HG03159 (cell line): ENCODE measurements around the gene NRXN3.

Experiments used
- ATAC-seq: cut with Tn5 transposase; IDR thresholded peaks from one replicate; pipeline ENCODE4 v1.9.1; 2021; ENCODE audit warnings: mild to moderate bottlenecking, moderate library complexity; ENCODE audit not compliant: unreplicated experiment

The NRXN3 gene

GRCh38 chr14:79583738-79584408 is 1413.7 kb downstream of the NRXN3 start:
- no peak for ATAC-seq

- no peak for ATAC-seq
Observed at GRCh38 chr14:79584679-79585078, 1414.5 kb downstream of the NRXN3 start.

- no peak for ATAC-seq
Observed at GRCh38 chr14:79585845-79586244, 1415.7 kb downstream of the NRXN3 start.

GRCh38 chr14:79586416-79586815 is 1416.2 kb downstream of the NRXN3 start:
- no peak for ATAC-seq

GRCh38 chr14:79586989-79587598 is 1416.9 kb downstream of the NRXN3 start:
- ATAC-seq: no peak

GRCh38 chr14:79587875-79588274 is 1417.7 kb downstream of the NRXN3 start:
- no peak for ATAC-seq

- no peak for ATAC-seq
Observed at GRCh38 chr14:79588398-79588797, 1418.2 kb downstream of the NRXN3 start.

- no peak for ATAC-seq
Observed at GRCh38 chr14:79596551-79596950, 1426.4 kb downstream of the NRXN3 start.

GRCh38 chr14:79597566-79597965 is 1427.4 kb downstream of the NRXN3 start:
- ATAC-seq: no peak

- no peak for ATAC-seq
Observed at GRCh38 chr14:79598339-79598738, 1428.2 kb downstream of the NRXN3 start.

- ATAC-seq: no peak
Observed at GRCh38 chr14:79599239-79599638, 1429.1 kb downstream of the NRXN3 start.

- no peak for ATAC-seq
Observed at GRCh38 chr14:79600406-79600805, 1430.2 kb downstream of the NRXN3 start.

- ATAC-seq: no peak
Observed at GRCh38 chr14:79601579-79601978, 1431.4 kb downstream of the NRXN3 start.

- no peak for ATAC-seq
Observed at GRCh38 chr14:79602045-79602444, 1431.9 kb downstream of the NRXN3 start.

- ATAC-seq: no peak
Observed at GRCh38 chr14:79602742-79603141, 1432.6 kb downstream of the NRXN3 start.

GRCh38 chr14:79605849-79606248 is 1435.7 kb downstream of the NRXN3 start:
- no peak for ATAC-seq

GRCh38 chr14:79608446-79608845 is 1438.3 kb downstream of the NRXN3 start:
- ATAC-seq: no peak

- no peak for ATAC-seq
Observed at GRCh38 chr14:79613625-79614024, 1443.5 kb downstream of the NRXN3 start.

GRCh38 chr14:79614448-79614847 is 1444.3 kb downstream of the NRXN3 start:
- no peak for ATAC-seq

- no peak for ATAC-seq
Observed at GRCh38 chr14:79627058-79627457, 1456.9 kb downstream of the NRXN3 start.

GRCh38 chr14:79629411-79630287 is 1459.5 kb downstream of the NRXN3 start:
- ATAC-seq: no peak
